Vagina (tissue), 2 donors: ENCODE measurements around the gene ACADVL. TPM values are rescaled to one million over a fixed set of nuclear protein-coding genes. Genes with fewer than 3 reads are reported as not detected.
A peak's percentile ranks its signal among the peaks of the same experiment; 100 is the strongest.

Experiments used
- DNase-seq, 2 donors: peaks; one replicate each; pipeline ENCODE4 v3.0.0-alpha.2; 2017; ENCODE audit errors: extremely low spot score in 2 of 2
- H3K27ac ChIP-seq: fragments of 200-600 bp; sonication (generic); one replicate; pipeline ENCODE4 v1.5.1; 2019
- H3K27me3 ChIP-seq: fragments of 200-600 bp; sonication (generic); one replicate; pipeline ENCODE4 v1.5.1; 2019
- H3K36me3 ChIP-seq, 2 donors: fragments of 200-600 bp; sonication (generic); one replicate each; pipeline ENCODE4 v1.5.1; 2017 to 2019
- H3K4me1 ChIP-seq: fragments of 200-600 bp; sonication (generic); one replicate; pipeline ENCODE4 v1.5.1; 2019
- H3K4me3 ChIP-seq, 2 donors: fragments of 200-600 bp; sonication (generic); 1 replicate in 1 of 2; 2 replicates in 1 of 2; pipeline ENCODE4 v1.5.1; 2016 to 2019
- H3K9me3 ChIP-seq: fragments of 200-600 bp; sonication (generic); one replicate; pipeline ENCODE4 v1.5.1; 2019
- CTCF ChIP-seq, 3 experiments: fragments of 450-650 bp in 2 of 3; fragments of 200-600 bp in 1 of 3; sonication (generic) in 1 of 3; IDR thresholded peaks; one replicate each; pipeline ENCODE4 v1.5.1; 2017 to 2019; ENCODE audit warnings: antibody characterized with exemption in 3 of 3, mild to moderate bottlenecking in 2 of 3, moderate library complexity in 2 of 3
- POLR2A ChIP-seq, 2 donors: fragments of 450-650 bp; IDR thresholded peaks; one replicate each; pipeline ENCODE4 v1.6.1; 2017; ENCODE audit warnings: antibody characterized with exemption in 2 of 2, mild to moderate bottlenecking in 2 of 2, moderate library complexity in 2 of 2
- POLR2AphosphoS5 ChIP-seq, 2 donors: sonication (generic); formaldehyde crosslinking; IDR thresholded peaks; one replicate each; pipeline ENCODE4 v1.9.0; 2017; ENCODE audit warnings: antibody characterized with exemption in 2 of 2, mild to moderate bottlenecking in 2 of 2, low read depth in 1 of 2; ENCODE audit not compliant: insufficient read depth in 1 of 2
- intact Hi-C: fragments of 100-400 bp; cut with DNase I; formaldehyde crosslinking; loops from one replicate; pipeline ENCODE4 v1.15.1; 2023
- total RNA-seq: library from RNA; depleted of rRNA; stranded (reverse); fragments of >200 nt; gene quantifications from one replicate; pipeline ENCODE4 v1.2.3, GENCODE V29; 2016

The ACADVL gene
- total RNA-seq, 1 donor from 2014 or later: 957 TPM

- Histone ChIP-seq H3K4me1 (peaks cover 36% of the 10 kb centered on the region), H3K27me3 (peaks cover 11% of the 10 kb centered on the region), H3K9me3 (no peaks in the 10 kb centered on the region), H3K36me3 (peaks cover 0 to 6% of the 10 kb centered on the region in 2 donors), H3K4me3 (peak overlapping the region; percentile 44 to 58), H3K27ac (peak overlapping the region; percentile 47)
- TF ChIP-seq CTCF (IDR thresholded peaks at IDR 0.05): no peak
- TF ChIP-seq POLR2AphosphoS5 (IDR thresholded peaks at IDR 0.05; ENCODE audit: insufficient read depth in 1 of 2, low read depth in 1 of 2): peak in 1 of 2 donors; percentile 35
- no peak for DNase-seq
- intact Hi-C loops: loop anchor here (5.0 kb wide), 1 partner anchor 526 kb away; no protein-coding TSS in a partner anchor
Measured at GRCh38 chr17:7260651-7261378, 41.1 kb downstream of the ACADVL start.

DNA sequence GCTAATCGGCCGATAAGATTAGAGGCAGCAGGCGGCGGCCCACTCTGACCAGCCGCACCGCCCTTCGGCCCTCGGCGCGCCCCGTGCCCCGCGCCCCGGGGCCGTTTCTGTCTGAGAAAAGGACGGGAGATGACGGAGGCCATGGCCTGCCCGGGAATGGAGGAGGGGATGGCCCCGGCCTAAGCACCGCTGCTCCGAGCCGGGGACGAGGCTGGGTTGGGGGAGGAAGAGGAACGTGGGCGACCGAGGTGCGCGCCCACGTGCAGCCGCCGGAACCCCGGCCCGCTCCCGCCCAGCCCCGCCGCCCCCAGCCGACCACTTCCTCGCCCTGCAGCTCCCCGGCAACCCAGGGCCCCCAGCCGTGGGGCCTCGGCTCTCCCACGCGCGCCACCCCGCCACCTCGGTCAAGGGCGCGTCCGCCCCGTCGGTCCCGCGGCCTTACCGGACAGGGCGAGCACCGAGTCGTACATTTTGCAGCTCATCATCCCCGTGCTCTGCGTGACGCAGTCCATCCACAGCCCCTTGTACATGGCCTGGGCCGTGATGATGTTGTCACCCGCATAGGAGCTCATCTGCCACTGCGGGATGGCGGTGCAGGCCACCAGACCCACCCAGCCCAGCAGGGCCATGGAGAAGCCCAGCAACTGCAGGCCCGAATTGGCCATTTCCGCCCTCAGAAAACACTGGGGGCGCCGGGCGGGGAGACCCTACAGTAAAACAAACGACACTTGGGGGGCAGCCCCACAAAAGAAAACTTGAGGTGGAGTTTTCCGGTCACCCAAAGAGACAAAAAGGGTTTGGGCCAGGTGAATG, 41.8 kb downstream of the ACADVL start:
- DNase-seq: no peak
- intact Hi-C loops: loop anchor here (5.0 kb wide), 1 partner anchor 526 kb away; no protein-coding TSS in a partner anchor
- peaks cover 36% of the 10 kb centered on the region for H3K4me1 ChIP-seq
- H3K9me3 ChIP-seq: no peaks in the 10 kb centered on the region
- H3K36me3 ChIP-seq: no peaks in the 10 kb centered on the region
- peak overlapping the region; percentile 47 for H3K27ac ChIP-seq
- TF ChIP-seq CTCF (IDR thresholded peaks at IDR 0.05) (no peak), POLR2A (IDR thresholded peaks at IDR 0.05) (no peak), POLR2AphosphoS5 (IDR thresholded peaks at IDR 0.05; ENCODE audit: insufficient read depth in 1 of 2, low read depth in 1 of 2) (no peak)
- peaks cover 11% of the 10 kb centered on the region for H3K27me3 ChIP-seq
- peak overlapping the region; percentile 44 to 58 for H3K4me3 ChIP-seq

DNA sequence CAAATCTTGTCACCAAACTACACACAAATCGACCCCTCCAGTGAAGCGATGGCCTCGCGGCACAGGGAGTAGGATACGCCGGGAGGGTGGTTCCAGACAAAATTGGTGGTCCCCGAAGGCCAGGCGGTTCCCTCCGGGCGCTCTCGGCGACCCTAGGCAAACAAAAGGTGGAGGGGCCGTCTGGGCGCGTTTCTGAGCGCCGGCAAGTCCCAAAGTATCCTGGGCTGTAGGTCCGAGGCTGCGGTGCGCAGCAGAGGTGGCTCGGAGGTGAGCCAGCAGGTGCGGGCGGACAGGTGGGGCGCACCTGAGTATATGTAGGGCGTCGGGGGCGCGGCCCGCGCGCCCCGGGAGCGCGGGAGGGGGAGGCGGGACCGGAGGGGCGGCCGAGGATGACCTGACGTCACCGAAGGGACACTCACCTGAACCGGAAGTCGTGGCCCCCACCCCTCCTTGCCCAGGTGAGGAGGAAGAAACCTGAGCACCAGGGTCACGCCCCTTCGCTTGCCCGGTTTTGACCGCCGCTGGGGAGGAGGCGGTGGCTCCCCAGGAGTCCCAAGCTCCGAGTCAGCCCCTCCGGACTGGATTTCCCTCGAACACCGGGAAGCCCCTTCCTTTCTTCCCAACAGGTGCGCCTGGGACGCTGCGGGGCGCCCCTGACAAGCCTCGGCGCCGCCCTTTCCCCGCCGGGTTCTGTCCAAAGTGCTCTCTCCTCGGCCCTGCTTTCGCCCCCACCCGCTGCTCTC, 42.6 kb downstream of the ACADVL start, which contains the start of gene CLDN7:
CLDN7 (minus strand) TSS at position 287 of the 743 bp plus-strand sequence. CDS start 435 bp downstream, outside the sequence.
- DNase-seq: no peak
- H3K27me3 ChIP-seq: peaks cover 11% of the 10 kb centered on the region
- intact Hi-C loops: loop anchor here (5.0 kb wide), 1 partner anchor 525 kb away; no protein-coding TSS in a partner anchor
- peak within 1 kb of the TSS; percentile 60 for H3K27ac ChIP-seq
- no peaks in the 10 kb centered on the region for H3K9me3 ChIP-seq
- H3K4me3 ChIP-seq: peak within 1 kb of the TSS; percentile 44 to 58
- peaks cover 36% of the 10 kb centered on the region for H3K4me1 ChIP-seq
- TF ChIP-seq CTCF (IDR thresholded peaks at IDR 0.05) (no peak), POLR2A (IDR thresholded peaks at IDR 0.05) (no peak), POLR2AphosphoS5 (IDR thresholded peaks at IDR 0.05; ENCODE audit: insufficient read depth in 1 of 2, low read depth in 1 of 2) (no peak)
- H3K36me3 ChIP-seq: no peaks in the 10 kb centered on the region

GRCh38 chr17:7262935-7263800, 43.4 kb downstream of the ACADVL start:
- no peak for TF ChIP-seq POLR2AphosphoS5 (IDR thresholded peaks at IDR 0.05; ENCODE audit: insufficient read depth in 1 of 2, low read depth in 1 of 2)
- no peak for TF ChIP-seq CTCF (IDR thresholded peaks at IDR 0.05)
- TF ChIP-seq POLR2A (IDR thresholded peaks at IDR 0.05): no peak
- Histone ChIP-seq H3K9me3 (no peaks in the 10 kb centered on the region), H3K27ac (peak overlapping the region; percentile 60), H3K36me3 (no peaks in the 10 kb centered on the region), H3K4me1 (peaks cover 36% of the 10 kb centered on the region), H3K4me3 (peak overlapping the region; percentile 44 to 58), H3K27me3 (peaks cover 11% of the 10 kb centered on the region)
- intact Hi-C loops: loop anchor here (5.0 kb wide), 1 partner anchor 524 kb away; no protein-coding TSS in a partner anchor
- peak in 1 of 2 donors; percentile 83 for DNase-seq
